Activated CD4-positive, alpha-beta T cell treated with anti-CD3 and anti-CD28 coated beads for 1 hour (primary cell): ENCODE data around the gene AK5.

ENCODE experiments used
- DNase-seq: peaks from one replicate; pipeline ENCODE4 v3.0.0-alpha.2; 2020

AK5 gene

GRCh38 chr1:77461691-77462090 lies 179.9 kb downstream of the AK5 start:
- no peak for DNase-seq

- DNase-seq = no peak
These were observed 181.4 kb downstream of the AK5 start for GRCh38 chr1:77463216-77463615.

- DNase-seq = no peak
These were observed 183.3 kb downstream of the AK5 start for GRCh38 chr1:77465139-77465538.

GRCh38 chr1:77465922-77466321 lies 184.1 kb downstream of the AK5 start:
- DNase-seq = no peak

GRCh38 chr1:77467021-77467595 lies 185.3 kb downstream of the AK5 start:
- DNase-seq = no peak

GRCh38 chr1:77467741-77468140 lies 185.9 kb downstream of the AK5 start:
- DNase-seq = no peak

- DNase-seq = no peak
These were observed 186.6 kb downstream of the AK5 start for GRCh38 chr1:77468257-77468948.

GRCh38 chr1:77468949-77469710 lies 187.3 kb downstream of the AK5 start:
- no peak for DNase-seq

- DNase-seq = no peak
These were observed 189.9 kb downstream of the AK5 start for GRCh38 chr1:77471691-77472090.

- DNase-seq = no peak
These were observed 191.9 kb downstream of the AK5 start for GRCh38 chr1:77473690-77474089.

- no peak for DNase-seq
These were observed 193.8 kb downstream of the AK5 start for GRCh38 chr1:77475641-77476040.

GRCh38 chr1:77476475-77476874 lies 194.7 kb downstream of the AK5 start:
- DNase-seq = no peak

- no peak for DNase-seq
These were observed 202.5 kb downstream of the AK5 start for GRCh38 chr1:77484334-77484733.

GRCh38 chr1:77484926-77485325 lies 203.1 kb downstream of the AK5 start:
- no peak for DNase-seq

GRCh38 chr1:77487631-77488030 lies 205.8 kb downstream of the AK5 start:
- DNase-seq = no peak

GRCh38 chr1:77489910-77490309 lies 208.1 kb downstream of the AK5 start:
- DNase-seq = no peak

GRCh38 chr1:77494026-77494425 lies 212.2 kb downstream of the AK5 start:
- DNase-seq = no peak

- no peak for DNase-seq
These were observed 217.1 kb downstream of the AK5 start for GRCh38 chr1:77498918-77499317.

GRCh38 chr1:77499466-77499865 lies 217.6 kb downstream of the AK5 start:
- DNase-seq = no peak

GRCh38 chr1:77504986-77505385 lies 223.2 kb downstream of the AK5 start:
- no peak for DNase-seq

- no peak for DNase-seq
These were observed 225.0 kb downstream of the AK5 start for GRCh38 chr1:77506771-77507170.

- no peak for DNase-seq
These were observed 227.3 kb downstream of the AK5 start for GRCh38 chr1:77509051-77509492.

GRCh38 chr1:77509898-77510297 lies 228.1 kb downstream of the AK5 start:
- DNase-seq = no peak

- no peak for DNase-seq
These were observed 229.6 kb downstream of the AK5 start for GRCh38 chr1:77511440-77511840.
